HepG2 (cell line): Measurements from ENCODE around the gene TYW1B. TPM values are rescaled to one million over a fixed set of nuclear protein-coding genes. Genes with fewer than 3 reads are reported as not detected.
"Not testable (repeated sequence)": the region's sequence is repeated elsewhere in the genome, so short reads cannot be mapped to it uniquely, and the experiment has no call there.

Source experiments
- ATAC-seq: fragments of 200-7000 bp; cut with Tn5 transposase; 3 replicates; pipeline ENCODE4 v1.9.1; 2020; ENCODE audit warnings: mild to moderate bottlenecking, moderate library complexity
- BruUV-seq: library from RNA; stranded (reverse); fragments of 400-500 nt; replicated peaks from 2 replicates; lab custom pipeline; 2021; lab: Mats Ljungman, UMichigan
- CTCF ChIA-PET: fragments of 300-600 bp; formaldehyde crosslinking; extraction: SDS; loops from one replicate; lab custom pipeline; 2021; ENCODE audit warnings: low total read pairs, inconsistent platforms, low intra/inter-chr PET ratio; lab: Yijun Ruan, JAX
- POLR2A ChIA-PET: fragments of 350-600 bp; sonication (Branson Sonifier 250); formaldehyde crosslinking; loops from one replicate; lab custom pipeline; 2020; ENCODE audit warnings: antibody characterized with exemption, inconsistent platforms; lab: Yijun Ruan, JAX
- DNase-seq: peaks from one replicate; pipeline ENCODE4 v3.0.0-alpha.2; 2015; ENCODE audit warnings: low spot score
- FAIRE-seq: peaks from 3 replicates; lab custom pipeline; 2011; peaks lifted over from hg19 to GRCh38; lab: Jason Lieb, UNC
- H2AFZ ChIP-seq: one replicate; pipeline ENCODE4 v1.6.1; 2011; ENCODE audit warnings: low read length, inconsistent platforms
- H3K27ac ChIP-seq: fragments of 300-600 bp; 3 replicates; pipeline ENCODE4 v1.8.0; 2011; ENCODE audit warnings: mixed run types, mild to moderate bottlenecking, mixed read lengths, low read length, inconsistent platforms; ENCODE audit not compliant: insufficient read depth; ENCODE audit errors: extremely low read length
- H3K27me3 ChIP-seq, 2 experiments: fragments of 200-600 bp in 1 of 2; 2 replicates in 1 of 2; 3 replicates in 1 of 2; pipeline versions ENCODE4 v1.6.0 to v1.8.0; 2011; ENCODE audit warnings: low read length in 2 of 2, mild to moderate bottlenecking in 2 of 2, moderate library complexity in 2 of 2, inconsistent platforms in 1 of 2; ENCODE audit not compliant: insufficient read depth in 2 of 2, control insufficient read depth in 1 of 2
- H3K36me3 ChIP-seq, 2 experiments: fragments of 200-600 bp in 1 of 2; replicated peaks in 1 of 2; 2 replicates in 1 of 2; 3 replicates in 1 of 2; pipeline versions ENCODE4 v1.5.1 to v1.8.0; 2011; ENCODE audit warnings: low read length in 2 of 2, inconsistent platforms in 1 of 2; ENCODE audit not compliant: insufficient read depth in 2 of 2, control insufficient read depth in 1 of 2
- H3K4me1 ChIP-seq: 2 replicates; pipeline ENCODE4 v1.5.1; 2012; ENCODE audit warnings: low read length, inconsistent platforms; ENCODE audit not compliant: insufficient read depth
- H3K4me2 ChIP-seq: 2 replicates; pipeline ENCODE4 v1.6.0; 2011; ENCODE audit warnings: low read depth, low read length, inconsistent platforms
- H3K4me3 ChIP-seq, 3 experiments: fragments of 200-600 bp in 1 of 3; sonication (generic), shearing (Covaris generic) in 1 of 3; replicated peaks in 1 of 3; 2 replicates each; pipeline ENCODE4 v1.5.1; 2011 to 2016; ENCODE audit warnings: low read length in 3 of 3, inconsistent platforms in 2 of 3, low read depth in 2 of 3, mild to moderate bottlenecking in 2 of 3, control low read depth in 1 of 3, mixed read lengths in 1 of 3; ENCODE audit not compliant: insufficient read depth in 1 of 3
- H3K79me2 ChIP-seq: one replicate; pipeline ENCODE4 v1.6.1; 2011; ENCODE audit warnings: low read length, inconsistent platforms; ENCODE audit not compliant: insufficient read depth
- H3K9ac ChIP-seq: 2 replicates; pipeline ENCODE4 v1.6.0; 2011; ENCODE audit warnings: mild to moderate bottlenecking, low read depth, low read length, inconsistent platforms; ENCODE audit not compliant: insufficient read depth
- H3K9me3 ChIP-seq: 2 replicates; pipeline ENCODE4 v1.5.1; 2012; ENCODE audit warnings: mild to moderate bottlenecking, low read length
- H4K20me1 ChIP-seq: 2 replicates; pipeline ENCODE4 v1.6.0; 2011; ENCODE audit warnings: inconsistent platforms, mild to moderate bottlenecking, low read length, moderate library complexity; ENCODE audit not compliant: insufficient read depth
- NR2C2 ChIP-seq: sonication (generic); formaldehyde crosslinking; IDR thresholded peaks from 2 replicates; pipeline ENCODE4 v1.4.0; 2020; ENCODE audit warnings: missing genetic modification reagents, mild to moderate bottlenecking, moderate library complexity, borderline replicate concordance
- WGBS: methylation state at CpG from one replicate; pipeline ENCODE4 v1.1.6; 2017; ENCODE audit warnings: low lambda C conversion rate; 5-methylcytosine and 5-hydroxymethylcytosine counted together
- in situ Hi-C: cut with HindIII; loops from 2 replicates; pipeline ENCODE4 v1.10.0; 2017; ENCODE audit warnings: low pct_unique_long_range_greater_than_20kb; ENCODE audit not compliant: extremely low pct_ligation_motif_present
- intact Hi-C: fragments of 100-400 bp; cut with micrococcal nuclease; formaldehyde crosslinking; loops from one replicate; pipeline ENCODE4 v1.10.0; 2022; ENCODE audit not compliant: unreplicated experiment
- polyA plus RNA-seq, 8 experiments: library from polyadenylated mRNA; depleted of rRNA in 3 of 8; stranded (reverse) in 7 of 8; unstranded in 1 of 8; fragments of >200 nt; fragmentation: Illumina TruSeq in 4 of 8; extraction: Trizol in 4 of 8; gene quantifications; 2 replicates each; pipeline versions ENCODE4 v1.2.1 to v1.2.3, GENCODE V29; 2011 to 2016; ENCODE audit warnings: low read depth in 4 of 8, missing spikeins in 1 of 8, mixed read lengths in 1 of 8; ENCODE audit not compliant: insufficient read depth in 1 of 8
- total RNA-seq, 5 experiments: library from RNA; depleted of rRNA; stranded (reverse); fragments of >200 nt; fragmentation: Illumina TruSeq; extraction: Trizol; gene quantifications; 2 replicates each; pipeline ENCODE4 v1.2.3, GENCODE V29; 2016; ENCODE audit warnings: low read depth in 1 of 5

The TYW1B gene
- total and polyA plus RNA-seq, 2 of the 13 experiments (the other 11 are each of a cell fraction or from before 2014, with no cell fraction given), result 2.0 to 5.5 TPM

DNA sequence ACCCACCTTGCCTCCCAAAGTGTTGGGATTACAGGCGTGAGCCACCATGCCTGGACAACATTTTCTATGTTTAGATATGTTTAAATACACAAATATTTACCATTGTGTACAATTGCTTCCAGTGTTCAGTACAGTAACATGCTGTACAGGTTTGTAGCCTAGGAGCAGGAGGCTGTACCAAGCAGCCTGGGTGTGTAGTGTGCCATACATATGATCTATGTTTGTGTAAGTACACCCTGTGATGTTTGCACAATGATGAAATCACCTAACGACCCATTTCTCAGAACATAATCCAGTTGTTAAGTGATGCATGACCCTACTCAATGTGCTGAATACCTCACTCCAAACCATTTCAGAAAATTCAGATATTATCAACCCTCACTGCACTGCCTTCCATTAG lies 24.9 kb upstream of the TYW1B start:
- in situ Hi-C loops, H3K9ac ChIP-seq, POLR2A ChIA-PET, H3K9me3 ChIP-seq, H4K20me1 ChIP-seq, H2AFZ ChIP-seq, CTCF ChIA-PET, intact Hi-C loops, H3K4me1 ChIP-seq, H3K27me3 ChIP-seq, ATAC-seq, H3K36me3 ChIP-seq, DNase-seq, H3K79me2 ChIP-seq, H3K4me3 ChIP-seq, FAIRE-seq, H3K27ac ChIP-seq, BruUV-seq, H3K4me2 ChIP-seq: not testable (repeated sequence)
- WGBS, result 0% methylated on average over 1 of the region's 2 CpGs

DNA sequence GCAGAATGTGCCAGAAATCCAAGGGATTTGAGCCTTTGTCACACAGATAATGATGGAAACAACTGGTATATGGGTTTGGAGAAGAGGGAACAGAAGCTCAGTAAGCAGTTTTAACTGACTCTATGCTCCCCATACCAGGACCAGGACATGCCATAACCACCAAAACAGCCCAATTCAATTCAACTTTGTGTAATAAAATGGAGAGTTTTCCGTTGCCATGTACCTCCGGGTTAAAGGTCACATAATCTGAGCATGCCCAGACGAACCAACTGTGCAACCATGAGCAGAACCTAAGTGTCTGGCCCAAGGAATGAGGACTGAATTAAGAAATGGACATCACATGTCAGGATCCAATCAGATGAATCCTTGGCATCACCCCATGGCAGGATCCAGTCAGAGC lies 22.7 kb upstream of the TYW1B start:
- no CpG with 5 or more reads among the region's 3 CpGs for WGBS
- in situ Hi-C loops, H2AFZ ChIP-seq, H3K27ac ChIP-seq, H3K4me1 ChIP-seq, intact Hi-C loops, H3K4me2 ChIP-seq, DNase-seq, H3K4me3 ChIP-seq, H3K79me2 ChIP-seq, H3K9ac ChIP-seq, POLR2A ChIA-PET, H3K27me3 ChIP-seq, BruUV-seq, H3K36me3 ChIP-seq, H3K9me3 ChIP-seq, ATAC-seq, CTCF ChIA-PET, H4K20me1 ChIP-seq: not testable (repeated sequence)
- TF ChIP-seq NR2C2 (CRISPR knock-in tag), result peak; percentile 45; the same call in 1 of the 2 replicates
- peak; percentile 4 for FAIRE-seq

DNA sequence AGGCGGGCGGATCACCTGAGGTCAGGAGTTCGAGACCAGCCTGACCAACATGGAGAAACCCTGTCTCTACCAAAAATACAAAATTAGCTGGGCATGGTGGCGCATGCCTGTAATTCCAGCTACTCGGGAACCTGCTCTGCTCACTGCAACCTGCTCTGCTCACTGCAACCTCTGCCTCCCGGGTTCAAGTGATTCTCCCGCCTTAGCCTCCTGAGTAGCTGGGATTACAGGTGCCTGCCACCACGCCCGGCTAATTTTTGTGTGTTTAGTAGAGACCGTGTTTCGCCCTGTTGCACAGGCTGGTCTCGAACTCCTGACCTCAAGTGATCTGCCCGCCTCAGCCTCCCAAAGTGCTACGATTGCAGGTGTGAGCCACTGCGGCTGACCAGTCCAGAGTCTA lies 16.1 kb upstream of the TYW1B start:
- H3K9me3 ChIP-seq, H2AFZ ChIP-seq, H4K20me1 ChIP-seq, ATAC-seq, H3K27ac ChIP-seq, H3K79me2 ChIP-seq, intact Hi-C loops, H3K4me2 ChIP-seq, in situ Hi-C loops, CTCF ChIA-PET, H3K4me3 ChIP-seq, BruUV-seq, H3K4me1 ChIP-seq, FAIRE-seq, H3K36me3 ChIP-seq, POLR2A ChIA-PET, H3K9ac ChIP-seq, DNase-seq, H3K27me3 ChIP-seq: not testable (repeated sequence)
- 63% methylated on average over 13 of the region's 15 CpGs for WGBS

DNA sequence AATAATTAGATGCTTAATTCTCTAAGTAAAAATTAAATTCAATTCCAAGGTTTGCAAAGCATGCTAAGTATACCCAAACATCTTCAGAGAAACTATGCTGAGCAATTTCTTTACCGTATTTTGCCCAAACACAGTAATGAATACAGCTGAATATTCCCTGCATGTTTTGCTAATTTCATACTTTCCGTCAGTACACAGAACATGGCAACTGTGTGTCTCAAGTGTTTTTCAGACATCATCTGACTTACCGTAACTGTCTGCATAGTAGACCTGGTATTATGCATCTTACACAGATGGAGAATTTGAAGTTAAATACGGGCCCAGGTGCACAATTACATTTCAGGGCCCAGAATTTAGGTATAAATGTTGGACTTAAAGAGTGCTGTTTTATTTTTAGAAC lies 15.2 kb upstream of the TYW1B start:
- H3K4me1 ChIP-seq, CTCF ChIA-PET, in situ Hi-C loops, H3K79me2 ChIP-seq, H3K36me3 ChIP-seq, POLR2A ChIA-PET, H3K4me2 ChIP-seq, H4K20me1 ChIP-seq, H3K27me3 ChIP-seq, H2AFZ ChIP-seq, intact Hi-C loops, DNase-seq, H3K4me3 ChIP-seq, ATAC-seq, H3K27ac ChIP-seq, BruUV-seq, H3K9me3 ChIP-seq, H3K9ac ChIP-seq: not testable (repeated sequence)
- peak; percentile 63 for FAIRE-seq
- 56% methylated on average over 4 of the region's 4 CpGs for WGBS
